HL-60 (cell line): ENCODE measurements around the gene RAD18.

ENCODE experiments used
- DNase-seq, 2 experiments: peaks; one replicate each; pipeline ENCODE4 v3.0.0-alpha.2; 2010 to 2020; ENCODE audit warnings: low read depth in 1 of 2, low spot score in 1 of 2
- H3K27ac ChIP-seq: fragments of 250-450 bp; sonication (Bioruptor Pico); replicated peaks from 2 replicates; pipeline ENCODE4 v1.5.1; 2020; ENCODE audit warnings: mild to moderate bottlenecking, moderate library complexity
- H3K27me3 ChIP-seq: fragments of 250-450 bp; sonication (Bioruptor Pico); 2 replicates; pipeline ENCODE4 v1.5.1; 2021; ENCODE audit warnings: mild to moderate bottlenecking, moderate library complexity; ENCODE audit not compliant: insufficient read depth, poor library complexity, severe bottlenecking
- H3K4me3 ChIP-seq: replicated peaks from 2 replicates; pipeline ENCODE4 v1.5.1; 2011; ENCODE audit warnings: mild to moderate bottlenecking, control low read depth, low read length; ENCODE audit not compliant: insufficient read depth
- CTCF ChIP-seq: IDR thresholded peaks from one replicate; pipeline ENCODE4 v1.5.1; 2011; ENCODE audit warnings: low read length, control low read depth, inconsistent platforms; ENCODE audit not compliant: insufficient read depth
- GABPA ChIP-seq: IDR thresholded peaks from 2 replicates; pipeline ENCODE4 v1.6.1; 2012; ENCODE audit warnings: low read depth
- POLR2AphosphoS5 ChIP-seq: IDR thresholded peaks from 2 replicates; pipeline ENCODE4 v1.6.1; 2012; ENCODE audit warnings: low read depth
- REST ChIP-seq: IDR thresholded peaks from 2 replicates; pipeline ENCODE4 v1.6.1; 2012; ENCODE audit warnings: low read depth; ENCODE audit not compliant: insufficient replicate concordance
- SPI1 ChIP-seq: IDR thresholded peaks from 2 replicates; pipeline ENCODE4 v1.6.1; 2012; ENCODE audit warnings: low read depth, mild to moderate bottlenecking, borderline replicate concordance

RAD18 gene

GRCh38 chr3:8985876-8986275, 22.6 kb upstream of the RAD18 start:
- DNase-seq = no peak
- TF ChIP-seq CTCF (no peak), GABPA (no peak), REST (no peak), POLR2AphosphoS5 (no peak), SPI1 (no peak)
- Histone ChIP-seq H3K4me3 (no peak overlapping the region), H3K27ac (no peak overlapping the region), H3K27me3 (no peaks in the 10 kb centered on the region)

- H3K27ac ChIP-seq = no peak overlapping the region
- TF ChIP-seq GABPA (no peak), CTCF (no peak), SPI1 (no peak), REST (no peak), POLR2AphosphoS5 (no peak)
- H3K27me3 ChIP-seq = no peaks in the 10 kb centered on the region
- no peak overlapping the region for H3K4me3 ChIP-seq
- DNase-seq = no peak
Observed at GRCh38 chr3:8985411-8985831, 22.1 kb upstream of the RAD18 start.

- no peaks in the 10 kb centered on the region for H3K27me3 ChIP-seq
- no peak for DNase-seq
- no peak overlapping the region for H3K4me3 ChIP-seq
- no peak overlapping the region for H3K27ac ChIP-seq
- TF ChIP-seq SPI1 = no peak
- TF ChIP-seq REST = no peak
- TF ChIP-seq CTCF = no peak
- TF ChIP-seq GABPA = no peak
- TF ChIP-seq POLR2AphosphoS5 = no peak
Observed at GRCh38 chr3:8984526-8984925, 21.3 kb upstream of the RAD18 start.
